Measurements from ENCODE around the gene MCTP2. TPM values are rescaled to one million over a fixed set of nuclear protein-coding genes. Genes with fewer than 3 reads are reported as not detected.

MCTP2 gene
- polyA plus RNA-seq, 1 experiment, result 18.1 TPM

GRCh38 chr15:94386351-94386750 is 155.0 kb downstream of the MCTP2 start:
- CTCF ChIA-PET, result no interaction called here
- POLR2A ChIA-PET, result no interaction called here
- Histone ChIP-seq H3K27me3 (ENCODE audit: control insufficient read depth, insufficient read depth, low read length) (no peaks in the 10 kb centered on the region), H3K9me3 (ENCODE audit: control insufficient read depth, insufficient read depth, low read length) (no peaks in the 10 kb centered on the region), H3K27ac (ENCODE audit: low read depth, low read length) (no peak overlapping the region), H3K4me3 (ENCODE audit: low read depth, low read length) (no peak overlapping the region)
- no peak for DNase-seq (ENCODE audit: low read depth, low spot score)
- TF ChIP-seq, protein P1, sequence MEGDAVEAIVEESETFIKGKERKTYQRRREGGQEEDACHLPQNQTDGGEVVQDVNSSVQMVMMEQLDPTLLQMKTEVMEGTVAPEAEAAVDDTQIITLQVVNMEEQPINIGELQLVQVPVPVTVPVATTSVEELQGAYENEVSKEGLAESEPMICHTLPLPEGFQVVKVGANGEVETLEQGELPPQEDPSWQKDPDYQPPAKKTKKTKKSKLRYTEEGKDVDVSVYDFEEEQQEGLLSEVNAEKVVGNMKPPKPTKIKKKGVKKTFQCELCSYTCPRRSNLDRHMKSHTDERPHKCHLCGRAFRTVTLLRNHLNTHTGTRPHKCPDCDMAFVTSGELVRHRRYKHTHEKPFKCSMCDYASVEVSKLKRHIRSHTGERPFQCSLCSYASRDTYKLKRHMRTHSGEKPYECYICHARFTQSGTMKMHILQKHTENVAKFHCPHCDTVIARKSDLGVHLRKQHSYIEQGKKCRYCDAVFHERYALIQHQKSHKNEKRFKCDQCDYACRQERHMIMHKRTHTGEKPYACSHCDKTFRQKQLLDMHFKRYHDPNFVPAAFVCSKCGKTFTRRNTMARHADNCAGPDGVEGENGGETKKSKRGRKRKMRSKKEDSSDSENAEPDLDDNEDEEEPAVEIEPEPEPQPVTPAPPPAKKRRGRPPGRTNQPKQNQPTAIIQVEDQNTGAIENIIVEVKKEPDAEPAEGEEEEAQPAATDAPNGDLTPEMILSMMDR (IDR thresholded peaks at IDR 0.05; ENCODE audit: low read depth, low read length), result no peak

GRCh38 chr15:94387442-94387841 is 156.1 kb downstream of the MCTP2 start:
- DNase-seq (ENCODE audit: low read depth, low spot score), result no peak
- Histone ChIP-seq H3K27me3 (ENCODE audit: control insufficient read depth, insufficient read depth, low read length) (no peaks in the 10 kb centered on the region), H3K9me3 (ENCODE audit: control insufficient read depth, insufficient read depth, low read length) (no peaks in the 10 kb centered on the region), H3K4me3 (ENCODE audit: low read depth, low read length) (no peak overlapping the region), H3K27ac (ENCODE audit: low read depth, low read length) (no peak overlapping the region)
- TF ChIP-seq, protein P1 (IDR thresholded peaks at IDR 0.05; ENCODE audit: low read depth, low read length), result no peak
- ChIA-PET POLR2A (no interaction called here), CTCF (no interaction called here)

DNA sequence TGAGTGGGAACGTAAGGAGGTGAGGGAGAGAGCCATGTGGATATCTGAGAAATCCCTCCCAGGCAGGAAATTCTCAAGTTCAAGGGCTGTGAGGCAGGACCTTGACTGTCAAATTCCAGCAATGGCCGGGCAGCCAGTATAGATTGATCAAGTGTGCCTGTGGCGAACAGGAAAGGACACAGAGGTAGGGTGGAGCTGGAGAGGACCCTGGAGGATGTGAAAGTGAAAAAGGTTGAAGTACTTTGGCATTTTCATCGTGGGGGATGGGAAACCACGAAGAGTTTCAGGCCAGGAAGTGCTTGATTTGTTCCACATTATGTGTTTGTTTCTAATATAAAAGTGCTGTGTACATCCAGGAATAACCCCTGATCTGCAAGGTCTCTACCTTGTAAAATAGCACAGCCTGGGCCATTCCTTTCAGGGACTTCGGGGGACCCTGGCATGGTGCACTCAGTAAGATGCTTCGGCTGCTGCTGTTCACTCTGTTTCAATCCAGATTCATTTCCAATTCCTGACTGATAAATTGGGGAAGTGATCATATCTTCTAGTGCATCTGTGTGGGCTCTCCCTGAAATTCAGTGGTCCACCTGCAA is 156.6 kb downstream of the MCTP2 start:
- POLR2A ChIA-PET, result no interaction called here
- H3K27me3 ChIP-seq (ENCODE audit: control insufficient read depth, insufficient read depth, low read length), result no peaks in the 10 kb centered on the region
- TF ChIP-seq, protein P1 (IDR thresholded peaks at IDR 0.05; ENCODE audit: low read depth, low read length), result no peak
- H3K27ac ChIP-seq (ENCODE audit: low read depth, low read length), result no peak overlapping the region
- no peaks in the 10 kb centered on the region for H3K9me3 ChIP-seq (ENCODE audit: control insufficient read depth, insufficient read depth, low read length)
- no peak for DNase-seq (ENCODE audit: low read depth, low spot score)
- H3K4me3 ChIP-seq (ENCODE audit: low read depth, low read length), result no peak overlapping the region
- CTCF ChIA-PET, result interaction anchor here (0.7 kb wide), 1 partner anchor 64 kb away, joined by 3 read pairs; no protein-coding TSS in a partner anchor

- ChIA-PET POLR2A (no interaction called here), CTCF (interaction anchor here (1.1 to 1.3 kb wide), 2 partner anchors 72 to 276 kb away, joined by 3 to 4 read pairs; no protein-coding TSS in a partner anchor)
- TF ChIP-seq, protein P1 (IDR thresholded peaks at IDR 0.05; ENCODE audit: low read depth, low read length), result no peak
- no peak overlapping the region for H3K4me3 ChIP-seq (ENCODE audit: low read depth, low read length)
- no peaks in the 10 kb centered on the region for H3K9me3 ChIP-seq (ENCODE audit: control insufficient read depth, insufficient read depth, low read length)
- peak; percentile 18 for DNase-seq (ENCODE audit: low read depth, low spot score)
- H3K27me3 ChIP-seq (ENCODE audit: control insufficient read depth, insufficient read depth, low read length), result no peaks in the 10 kb centered on the region
- no peak overlapping the region for H3K27ac ChIP-seq (ENCODE audit: low read depth, low read length)
These were observed 164.3 kb downstream of the MCTP2 start for GRCh38 chr15:94395640-94396039.

- Histone ChIP-seq H3K9me3 (ENCODE audit: control insufficient read depth, insufficient read depth, low read length) (no peaks in the 10 kb centered on the region), H3K4me3 (ENCODE audit: low read depth, low read length) (no peak overlapping the region), H3K27me3 (ENCODE audit: control insufficient read depth, insufficient read depth, low read length) (no peaks in the 10 kb centered on the region), H3K27ac (ENCODE audit: low read depth, low read length) (no peak overlapping the region)
- POLR2A ChIA-PET, result no interaction called here
- CTCF ChIA-PET, result interaction anchor here (1.5 kb wide), 1 partner anchor 16 kb away, joined by 7 read pairs; no protein-coding TSS in a partner anchor
- TF ChIP-seq, protein P1 (IDR thresholded peaks at IDR 0.05; ENCODE audit: low read depth, low read length), result no peak
- DNase-seq (ENCODE audit: low read depth, low spot score), result no peak
These were observed 166.0 kb downstream of the MCTP2 start for GRCh38 chr15:94397337-94397736.
